Osteoblast (primary cell): Measurements from ENCODE around the gene FRAT2. TPM values are rescaled to one million over a fixed set of nuclear protein-coding genes. Genes with fewer than 3 reads are reported as not detected.
A peak's percentile ranks its signal among the peaks of the same experiment; 100 is the strongest.

Experiments
- DNase-seq: peaks from one replicate; pipeline ENCODE4 v3.0.0; 2011; ENCODE audit warnings: low spot score, mixed read lengths; ENCODE audit not compliant: insufficient read length; ENCODE audit errors: missing footprints
- H2AFZ ChIP-seq: 2 replicates; pipeline ENCODE4 v1.6.0; 2011; ENCODE audit warnings: mild to moderate bottlenecking, low read length
- H3K27ac ChIP-seq: 2 replicates; pipeline ENCODE4 v1.5.1; 2011; ENCODE audit warnings: mild to moderate bottlenecking, low read depth, low read length, moderate library complexity
- H3K27me3 ChIP-seq: 2 replicates; pipeline ENCODE4 v1.6.0; 2012; ENCODE audit warnings: mild to moderate bottlenecking, control low read depth, inconsistent platforms, low read length, moderate library complexity; ENCODE audit not compliant: insufficient read depth
- H3K36me3 ChIP-seq: 2 replicates; pipeline ENCODE4 v1.5.1; 2011; ENCODE audit warnings: mild to moderate bottlenecking, low read length, control low read depth, moderate library complexity; ENCODE audit not compliant: insufficient read depth
- H3K4me1 ChIP-seq: 2 replicates; pipeline ENCODE4 v1.5.1; 2011; ENCODE audit warnings: mild to moderate bottlenecking, low read length, control low read depth, moderate library complexity; ENCODE audit not compliant: insufficient read depth
- H3K4me2 ChIP-seq: 2 replicates; pipeline ENCODE4 v1.6.0; 2011; ENCODE audit warnings: mild to moderate bottlenecking, low read length; ENCODE audit not compliant: insufficient read depth
- H3K4me3 ChIP-seq: fragments of 200-600 bp; sonication (generic); 3 replicates; pipeline ENCODE4 v1.5.1; 2012; ENCODE audit warnings: mild to moderate bottlenecking, low read length, inconsistent platforms; ENCODE audit not compliant: insufficient read depth
- H3K79me2 ChIP-seq: 2 replicates; pipeline ENCODE4 v1.6.0; 2012; ENCODE audit warnings: mild to moderate bottlenecking, low read length, control low read depth, inconsistent platforms; ENCODE audit not compliant: insufficient read depth
- H3K9me3 ChIP-seq: 2 replicates; pipeline ENCODE4 v1.5.1; 2011; ENCODE audit warnings: low read depth, low read length, control low read depth
- H4K20me1 ChIP-seq: 2 replicates; pipeline ENCODE4 v1.6.0; 2012; ENCODE audit warnings: mild to moderate bottlenecking, low read length, control low read depth; ENCODE audit not compliant: insufficient read depth
- CTCF ChIP-seq: IDR thresholded peaks from 2 replicates; pipeline ENCODE4 v1.5.1; 2011; ENCODE audit warnings: mild to moderate bottlenecking, low read depth, low read length, moderate library complexity; ENCODE audit errors: extremely low read depth
- total RNA-seq: library from RNA; depleted of rRNA; stranded (reverse); fragments of >200 nt; gene quantifications from 2 replicates; pipeline ENCODE4 v1.2.3, GENCODE V29; 2012

FRAT2 gene
- total RNA-seq, 1 donor = 8.0 TPM

- Histone ChIP-seq H3K4me2 (peak overlapping the region; percentile 97), H3K9me3 (no peaks in the 10 kb centered on the region), H3K79me2 (no peaks in the 10 kb centered on the region), H4K20me1 (no peaks in the 10 kb centered on the region), H2AFZ (peak overlapping the region; percentile 80), H3K4me1 (peaks cover 15% of the 10 kb centered on the region), H3K27me3 (peaks cover 19% of the 10 kb centered on the region), H3K27ac (no peak overlapping the region), H3K4me3 (peak overlapping the region; percentile 86), H3K36me3 (no peaks in the 10 kb centered on the region)
- no peak for TF ChIP-seq CTCF
- DNase-seq = peak; percentile 69
Measured at GRCh38 chr10:97319671-97320479, 14.7 kb downstream of the FRAT2 start.

DNA sequence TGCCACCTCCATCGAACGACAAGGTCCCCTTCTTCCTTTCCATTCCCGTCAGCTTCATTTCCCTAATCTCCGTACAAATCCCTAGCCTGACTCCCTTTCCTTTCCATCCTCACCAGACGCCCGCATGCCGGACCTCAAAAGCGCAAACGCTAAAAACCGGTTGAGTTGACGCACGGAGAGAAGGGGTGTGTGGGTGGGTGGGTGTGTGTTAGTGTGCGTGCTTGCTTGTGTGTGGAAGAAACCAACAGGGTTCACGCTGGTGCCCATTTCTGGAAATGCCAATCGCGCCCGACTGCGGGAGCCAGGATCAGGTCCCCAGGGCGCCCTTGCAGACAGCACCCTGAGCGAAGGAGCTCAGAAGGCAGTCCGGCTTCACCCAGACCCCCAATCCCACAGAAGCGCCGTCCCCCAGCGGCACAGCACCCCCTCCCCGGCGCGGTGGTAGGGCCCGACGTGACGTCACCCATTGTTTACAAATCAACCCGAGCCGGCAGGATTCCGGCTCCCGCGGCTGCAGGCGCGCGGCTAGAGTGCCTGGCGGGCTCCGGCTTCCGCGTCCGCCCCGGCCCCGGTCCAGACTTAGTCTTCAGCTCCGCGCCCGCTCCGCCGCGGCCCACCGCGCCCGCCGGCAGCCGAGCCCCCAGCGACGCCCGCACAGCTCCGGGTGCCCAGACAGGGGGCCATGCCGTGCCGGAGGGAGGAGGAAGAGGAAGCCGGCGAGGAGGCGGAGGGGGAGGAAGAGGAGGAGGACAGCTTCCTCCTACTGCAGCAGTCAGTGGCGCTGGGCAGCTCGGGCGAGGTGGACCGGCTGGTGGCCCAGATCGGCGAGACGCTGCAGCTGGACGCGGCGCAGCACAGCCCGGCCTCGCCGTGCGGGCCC, 15.5 kb downstream of the FRAT2 start, which contains the start of gene FRAT1:
FRAT1 (plus strand) TSS at position 500 of the 880 bp plus-strand sequence; CDS start at position 683, 183 bp downstream.
- H3K9me3 ChIP-seq = no peaks in the 10 kb centered on the region
- peak within 1 kb of the TSS; percentile 86 for H3K4me3 ChIP-seq
- H4K20me1 ChIP-seq = no peaks in the 10 kb centered on the region
- peak; percentile 96 for DNase-seq
- H3K27me3 ChIP-seq = peaks cover 19% of the 10 kb centered on the region
- peaks cover 15% of the 10 kb centered on the region for H3K4me1 ChIP-seq
- H3K36me3 ChIP-seq = no peaks in the 10 kb centered on the region
- H2AFZ ChIP-seq = peak within 1 kb of the TSS; percentile 97
- peak within 1 kb of the TSS; percentile 98 for H3K27ac ChIP-seq
- no peaks in the 10 kb centered on the region for H3K79me2 ChIP-seq
- TF ChIP-seq CTCF = no peak
- H3K4me2 ChIP-seq = peak within 1 kb of the TSS; percentile 97

GRCh38 chr10:97314671-97315070, 19.9 kb downstream of the FRAT2 start:
- no peaks in the 10 kb centered on the region for H4K20me1 ChIP-seq
- H3K4me2 ChIP-seq = no peak overlapping the region
- no peak overlapping the region for H3K27ac ChIP-seq
- TF ChIP-seq CTCF = no peak
- H3K4me3 ChIP-seq = no peak overlapping the region
- H3K79me2 ChIP-seq = no peaks in the 10 kb centered on the region
- no peak overlapping the region for H2AFZ ChIP-seq
- H3K9me3 ChIP-seq = no peaks in the 10 kb centered on the region
- DNase-seq = peak; percentile 48
- no peaks in the 10 kb centered on the region for H3K27me3 ChIP-seq
- peaks cover 4% of the 10 kb centered on the region for H3K4me1 ChIP-seq
- H3K36me3 ChIP-seq = no peaks in the 10 kb centered on the region

DNA sequence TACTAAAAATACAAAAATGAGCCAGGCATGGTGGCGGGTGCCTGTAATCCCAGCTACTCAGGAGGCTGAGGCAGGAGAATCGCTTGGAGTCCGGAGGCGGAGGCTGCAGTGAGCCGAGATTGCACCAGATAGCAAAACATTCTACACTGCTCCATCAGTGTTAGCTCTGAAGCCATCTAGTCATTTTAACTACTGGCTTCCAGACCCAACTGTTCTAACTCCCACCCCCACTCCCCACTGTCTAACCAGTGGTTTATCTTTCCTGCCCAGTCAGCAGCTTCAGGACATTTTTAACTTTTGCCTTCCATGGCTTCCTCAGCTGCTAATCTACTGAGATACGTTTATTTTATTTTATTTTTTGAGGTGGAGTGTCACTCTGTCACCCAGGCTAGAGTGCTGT, 21.6 kb downstream of the FRAT2 start:
- Histone ChIP-seq H3K4me3 (no peak overlapping the region), H3K27ac (no peak overlapping the region), H3K9me3 (no peaks in the 10 kb centered on the region), H3K4me1 (no peaks in the 10 kb centered on the region), H3K36me3 (no peaks in the 10 kb centered on the region), H3K4me2 (no peak overlapping the region), H2AFZ (no peak overlapping the region), H3K27me3 (no peaks in the 10 kb centered on the region), H4K20me1 (no peaks in the 10 kb centered on the region), H3K79me2 (no peaks in the 10 kb centered on the region)
- no peak for DNase-seq
- TF ChIP-seq CTCF = no peak
